IPS-20b (cell line): ENCODE data around the gene PUM1.
"Not testable (repeated sequence)": the region's sequence is repeated elsewhere in the genome, so short reads cannot be mapped to it uniquely, and the experiment has no call there.

Source experiments
- H3K27ac ChIP-seq: one replicate; pipeline ENCODE4 v1.5.1; 2013; ENCODE audit warnings: low read length
- H3K27me3 ChIP-seq: 2 replicates; pipeline ENCODE4 v1.6.1; 2013; ENCODE audit warnings: mild to moderate bottlenecking, low read length, inconsistent platforms; ENCODE audit not compliant: insufficient read depth
- H3K36me3 ChIP-seq: 2 replicates; pipeline ENCODE4 v1.6.1; 2013; ENCODE audit warnings: low read depth, mild to moderate bottlenecking, inconsistent platforms, low read length, moderate library complexity; ENCODE audit not compliant: insufficient read depth
- H3K4me1 ChIP-seq: 2 replicates; pipeline ENCODE4 v1.6.1; 2013; ENCODE audit warnings: mild to moderate bottlenecking, control low read depth, inconsistent platforms, low read length, moderate library complexity; ENCODE audit not compliant: insufficient read depth
- H3K4me3 ChIP-seq: 2 replicates; pipeline ENCODE4 v1.5.1; 2013; ENCODE audit warnings: mild to moderate bottlenecking, low read length, inconsistent platforms
- H3K9ac ChIP-seq: 2 replicates; pipeline ENCODE4 v1.6.1; 2013; ENCODE audit warnings: low read depth, mild to moderate bottlenecking, inconsistent platforms, low read length, moderate library complexity
- H3K9me3 ChIP-seq: 2 replicates; pipeline ENCODE4 v1.6.1; 2013; ENCODE audit warnings: mild to moderate bottlenecking, low read depth, low read length, inconsistent platforms; ENCODE audit not compliant: insufficient read depth

The PUM1 gene

DNA sequence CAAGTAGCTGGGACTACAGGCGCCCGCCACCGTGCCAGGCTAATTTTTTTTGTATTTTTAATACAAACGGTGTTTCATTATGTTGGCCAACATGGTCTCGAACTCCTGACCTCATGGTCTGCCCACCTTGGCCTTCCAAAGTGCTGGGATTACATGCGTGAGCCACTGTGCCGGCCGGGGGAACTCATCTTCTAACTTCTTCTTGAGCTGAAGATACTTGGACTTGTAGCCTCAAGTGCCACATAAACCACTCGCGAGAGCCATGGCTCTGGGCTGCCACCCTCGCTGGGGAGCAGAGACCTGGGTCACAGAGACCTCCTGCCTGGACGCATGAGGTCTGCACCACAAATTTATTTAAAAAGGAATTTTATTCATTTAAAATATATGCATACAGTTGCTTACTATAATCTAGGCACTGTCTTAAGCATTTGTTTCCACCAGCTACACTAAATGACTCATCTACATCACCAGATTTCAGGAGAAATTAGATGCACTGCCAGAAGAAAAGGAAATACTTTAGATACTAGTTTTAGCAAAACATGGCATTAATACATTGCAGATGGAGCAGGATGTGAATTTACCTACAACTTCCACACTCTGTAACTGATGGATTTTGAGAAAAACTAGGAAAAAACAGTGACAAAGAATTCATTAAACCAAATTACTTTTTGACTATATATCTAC, 29.9 kb upstream of the PUM1 start:
- no peaks in the 10 kb centered on the region for H3K4me1 ChIP-seq
- H3K4me3 ChIP-seq: no peak overlapping the region
- no peaks in the 10 kb centered on the region for H3K27me3 ChIP-seq
- no peak overlapping the region for H3K9ac ChIP-seq
- H3K36me3 ChIP-seq: no peaks in the 10 kb centered on the region
- no peaks in the 10 kb centered on the region for H3K9me3 ChIP-seq
- H3K27ac ChIP-seq: no peak overlapping the region

DNA sequence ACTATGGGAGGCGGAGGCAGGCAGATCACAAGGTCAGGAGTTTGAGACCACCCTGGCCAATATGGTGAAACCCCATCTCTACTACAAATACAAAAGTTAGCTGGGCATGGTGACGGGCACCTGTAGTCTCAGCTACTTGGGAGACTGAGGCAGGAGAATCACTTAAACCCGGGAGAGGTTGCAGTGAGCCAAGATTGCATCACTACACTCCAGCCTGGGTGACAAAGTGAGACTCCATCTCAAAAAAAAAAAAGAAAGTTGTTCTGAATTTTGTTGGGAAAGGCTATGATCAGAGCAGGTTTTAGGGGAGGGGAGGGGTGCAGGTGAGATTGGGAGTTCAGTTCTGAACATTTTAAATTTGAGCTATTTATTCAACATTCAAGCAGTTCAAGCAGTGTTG, 22.6 kb upstream of the PUM1 start:
- not testable (repeated sequence) for H3K27ac ChIP-seq, H3K4me1 ChIP-seq, H3K4me3 ChIP-seq, H3K27me3 ChIP-seq, H3K9ac ChIP-seq, H3K9me3 ChIP-seq, H3K36me3 ChIP-seq

GRCh38 chr1:31084782-31085569, 19.5 kb upstream of the PUM1 start:
- H3K36me3 ChIP-seq: no peaks in the 10 kb centered on the region
- no peak overlapping the region for H3K4me3 ChIP-seq
- no peaks in the 10 kb centered on the region for H3K9me3 ChIP-seq
- H3K27ac ChIP-seq: no peak overlapping the region
- H3K27me3 ChIP-seq: no peaks in the 10 kb centered on the region
- no peak overlapping the region for H3K9ac ChIP-seq
- H3K4me1 ChIP-seq: no peaks in the 10 kb centered on the region; the same call in 1 of the 2 replicates

GRCh38 chr1:31082385-31082784, 16.9 kb upstream of the PUM1 start:
- H3K36me3 ChIP-seq: no peaks in the 10 kb centered on the region
- no peaks in the 10 kb centered on the region for H3K27me3 ChIP-seq
- H3K9ac ChIP-seq: no peak overlapping the region
- H3K27ac ChIP-seq: no peak overlapping the region
- no peaks in the 10 kb centered on the region for H3K9me3 ChIP-seq
- H3K4me1 ChIP-seq: no peaks in the 10 kb centered on the region; the same call in 1 of the 2 replicates
- no peak overlapping the region for H3K4me3 ChIP-seq

GRCh38 chr1:31073044-31073443, 7.5 kb upstream of the PUM1 start:
- Histone ChIP-seq H3K9me3 (no peaks in the 10 kb centered on the region), H3K9ac (no peak overlapping the region), H3K27ac (no peak overlapping the region), H3K4me1 (no peaks in the 10 kb centered on the region), H3K27me3 (no peaks in the 10 kb centered on the region), H3K36me3 (no peaks in the 10 kb centered on the region), H3K4me3 (no peak overlapping the region)

- H3K4me3 ChIP-seq: no peak overlapping the region
- no peak overlapping the region for H3K27ac ChIP-seq
- H3K27me3 ChIP-seq: no peaks in the 10 kb centered on the region
- no peaks in the 10 kb centered on the region for H3K9me3 ChIP-seq
- H3K4me1 ChIP-seq: no peaks in the 10 kb centered on the region
- H3K9ac ChIP-seq: no peak overlapping the region
- H3K36me3 ChIP-seq: no peaks in the 10 kb centered on the region
These were observed 6.8 kb upstream of the PUM1 start for GRCh38 chr1:31072304-31072746.

- Histone ChIP-seq H3K36me3 (no peaks in the 10 kb centered on the region), H3K4me1 (no peaks in the 10 kb centered on the region), H3K9ac (no peak overlapping the region), H3K27ac (no peak overlapping the region), H3K4me3 (no peak overlapping the region), H3K27me3 (no peaks in the 10 kb centered on the region), H3K9me3 (no peaks in the 10 kb centered on the region)
These were observed 3.9 kb upstream of the PUM1 start for GRCh38 chr1:31069392-31069791.

- Histone ChIP-seq H3K9me3 (no peaks in the 10 kb centered on the region), H3K27ac (peak overlapping the region; percentile 99), H3K4me3 (peak overlapping the region; percentile 98), H3K27me3 (no peaks in the 10 kb centered on the region), H3K36me3 (no peaks in the 10 kb centered on the region), H3K9ac (peak overlapping the region; percentile 100), H3K4me1 (peaks cover 11% of the 10 kb centered on the region)
These were observed 703 bp downstream of the PUM1 start for GRCh38 chr1:31064718-31065309.

GRCh38 chr1:31064111-31064717, 1.3 kb downstream of the PUM1 start:
- Histone ChIP-seq H3K4me1 (peaks cover 11% of the 10 kb centered on the region), H3K27me3 (no peaks in the 10 kb centered on the region), H3K27ac (no peak overlapping the region), H3K4me3 (peak overlapping the region; percentile 98), H3K9me3 (no peaks in the 10 kb centered on the region), H3K9ac (peak overlapping the region; percentile 100), H3K36me3 (peaks cover 4% of the 10 kb centered on the region)

DNA sequence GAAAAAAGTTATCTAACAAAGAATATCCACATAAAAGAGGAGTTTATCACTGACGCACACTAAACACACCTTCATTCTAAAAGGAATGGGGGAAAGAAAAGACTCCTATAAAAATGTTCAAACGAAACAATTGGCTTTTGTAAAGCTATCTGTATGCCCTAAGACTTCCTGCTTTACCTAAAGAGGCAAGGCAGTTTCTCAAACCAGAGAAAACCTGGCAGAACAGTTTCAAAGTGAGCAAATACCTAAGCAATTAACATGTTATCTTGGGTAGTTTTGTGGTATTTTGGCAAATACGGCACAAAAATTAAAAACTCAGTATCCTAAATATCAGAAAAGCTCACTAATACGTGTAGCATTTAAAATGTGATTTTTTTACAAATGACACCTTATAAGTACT, 1.9 kb downstream of the PUM1 start:
- no peaks in the 10 kb centered on the region for H3K9me3 ChIP-seq
- peak overlapping the region; percentile 98 for H3K4me3 ChIP-seq
- H3K27me3 ChIP-seq: no peaks in the 10 kb centered on the region
- peaks cover 11% of the 10 kb centered on the region for H3K4me1 ChIP-seq
- H3K27ac ChIP-seq: no peak overlapping the region
- H3K9ac ChIP-seq: peak overlapping the region; percentile 100
- H3K36me3 ChIP-seq: peaks cover 10% of the 10 kb centered on the region

- no peaks in the 10 kb centered on the region for H3K9me3 ChIP-seq
- H3K27ac ChIP-seq: no peak overlapping the region
- no peaks in the 10 kb centered on the region for H3K27me3 ChIP-seq
- H3K4me1 ChIP-seq: peaks cover 11% of the 10 kb centered on the region
- H3K9ac ChIP-seq: peak overlapping the region; percentile 100; the same call in 1 of the 2 replicates
- peaks cover 16% of the 10 kb centered on the region for H3K36me3 ChIP-seq
- H3K4me3 ChIP-seq: peak overlapping the region; percentile 98
These were observed 2.6 kb downstream of the PUM1 start for GRCh38 chr1:31062867-31063380.
